NCI-H1930 (cell line): ENCODE data around the gene ITPA.
A peak's percentile ranks its signal among the peaks of the same experiment; 100 is the strongest.

ENCODE experiments used
- DNase-seq, 2 experiments: peaks; one replicate each; lab custom pipeline; 2025; lab: John Stamatoyannopoulos, UW

ITPA gene

GRCh38 chr20:3209257-3209945 is at the start of gene ITPA:
ITPA (plus strand) TSS chr20:3209498; CDS start chr20:3209552, 54 bp downstream.
- peak; percentile 18 to 23 for DNase-seq

- DNase-seq, result no peak
Observed at GRCh38 chr20:3160418-3160817, 48.9 kb upstream of the ITPA start.

GRCh38 chr20:3161316-3162079 is 47.8 kb upstream of the ITPA start:
- DNase-seq, result no peak

GRCh38 chr20:3162080-3162611 is 47.2 kb upstream of the ITPA start:
- no peak for DNase-seq

- no peak for DNase-seq
Observed at GRCh38 chr20:3163099-3164042, 45.9 kb upstream of the ITPA start.

- no peak for DNase-seq
Observed at GRCh38 chr20:3164043-3164762, 45.1 kb upstream of the ITPA start.

- no peak for DNase-seq
Observed at GRCh38 chr20:3164763-3165410, 44.4 kb upstream of the ITPA start.

GRCh38 chr20:3165473-3166337 is 43.6 kb upstream of the ITPA start:
- no peak for DNase-seq

- DNase-seq, result no peak
Observed at GRCh38 chr20:3166338-3166912, 42.9 kb upstream of the ITPA start.

GRCh38 chr20:3166913-3167342 is 42.4 kb upstream of the ITPA start:
- DNase-seq, result no peak

- DNase-seq, result no peak
Observed at GRCh38 chr20:3167738-3168078, 41.6 kb upstream of the ITPA start.

GRCh38 chr20:3168079-3168828 is 41.0 kb upstream of the ITPA start:
- DNase-seq, result no peak

- DNase-seq, result no peak
Observed at GRCh38 chr20:3168829-3169590, 40.3 kb upstream of the ITPA start.

GRCh38 chr20:3171391-3172125 is 37.7 kb upstream of the ITPA start:
- no peak for DNase-seq

GRCh38 chr20:3172126-3172932 is 37.0 kb upstream of the ITPA start:
- DNase-seq, result no peak

GRCh38 chr20:3172933-3173609 is 36.2 kb upstream of the ITPA start, which contains the start of gene LZTS3:
LZTS3 (minus strand) TSS chr20:3173549; CDS start chr20:3167163, 6,386 bp downstream.
- peak; percentile 82 to 84 for DNase-seq
